ENCODE data around the gene PAX7. TPM values are rescaled to one million over a fixed set of nuclear protein-coding genes. Genes with fewer than 3 reads are reported as not detected.

Gene PAX7
- total RNA-seq, 1 experiment from 2014 or later: 0.24 TPM

GRCh38 chr1:18599086-18599485 lies 31.6 kb upstream of the PAX7 start (continued):
- no peak for TF ChIP-seq HMGXB4 (CRISPR knock-in tag; IDR thresholded peaks at IDR 0.05)
- TF ChIP-seq GTF2I (CRISPR knock-in tag; conservative IDR thresholded peaks at IDR 0.05): no peak
- TF ChIP-seq FOXP4 (CRISPR knock-in tag; IDR thresholded peaks at IDR 0.05): no peak

- Mint-ChIP-seq H3K4me1 (peaks cover 21% of the 10 kb centered on the region), H3K27me3 (ENCODE audit: low read depth) (peaks cover 13% of the 10 kb centered on the region), H3K36me3 (no peaks in the 10 kb centered on the region), H3K4me3 (no peak overlapping the region), H3K9me3 (peaks cover 6% of the 10 kb centered on the region; the same call in 1 of the 2 replicates), H3K27ac (no peak overlapping the region)
- DNase-seq (ENCODE audit: low spot score) (no peak), ATAC-seq (0 out of 2 replicates have a peak, but pooled peaks have one; percentile 11)
- no peak for TF ChIP-seq OVOL2 (CRISPR knock-in tag; IDR thresholded peaks at IDR 0.05; ENCODE audit: borderline replicate concordance)
- no peak for TF ChIP-seq FOXK1 (CRISPR knock-in tag; IDR thresholded peaks at IDR 0.05)
- no peak for TF ChIP-seq TEAD4 (CRISPR knock-in tag; IDR thresholded peaks at IDR 0.05)
- no peak for TF ChIP-seq ZNF219 (CRISPR knock-in tag; IDR thresholded peaks at IDR 0.05; ENCODE audit: borderline replicate concordance)
- TF ChIP-seq ELF4 (CRISPR knock-in tag; IDR thresholded peaks at IDR 0.05; ENCODE audit: low read depth): no peak
- TF ChIP-seq RORB (CRISPR knock-in tag; IDR thresholded peaks at IDR 0.05): no peak
- peak; percentile 29; the same call in 1 of the 2 replicates for TF ChIP-seq ZNF512 (CRISPR knock-in tag; IDR thresholded peaks at IDR 0.05; ENCODE audit: borderline replicate concordance)
- TF ChIP-seq IRF2 (CRISPR knock-in tag; IDR thresholded peaks at IDR 0.05; ENCODE audit: borderline replicate concordance, low read depth): no peak
- no peak for TF ChIP-seq ZNF425 (CRISPR knock-in tag; conservative IDR thresholded peaks at IDR 0.05)
- POLR2A ChIA-PET: no interaction called here
- CTCF ChIA-PET: interaction anchor here (0.9 to 6.5 kb wide), 8 partner anchors 24 to 221 kb away, joined by 3 to 120 read pairs (median 8); no protein-coding TSS in a partner anchor
Measured at GRCh38 chr1:18599704-18600103, 30.9 kb upstream of the PAX7 start.

- no peak for DNase-seq (ENCODE audit: low spot score)
- CTCF ChIA-PET: interaction anchor here (1.1 to 1.8 kb wide), 6 partner anchors 12 to 368 kb away, joined by 3 to 5 read pairs (median 4); no protein-coding TSS in a partner anchor
- Mint-ChIP-seq H3K27ac (no peak overlapping the region), H3K4me3 (no peak overlapping the region), H3K4me1 (peaks cover 18% of the 10 kb centered on the region), H3K9me3 (peaks cover 6% of the 10 kb centered on the region; the same call in 1 of the 2 replicates), H3K36me3 (no peaks in the 10 kb centered on the region), H3K27me3 (ENCODE audit: low read depth) (peaks cover 11% of the 10 kb centered on the region)
- POLR2A ChIA-PET: no interaction called here
- ATAC-seq: no peak
- TF ChIP-seq ZNF121 (CRISPR knock-in tag; IDR thresholded peaks at IDR 0.05): 0 out of 2 replicates have a peak, but pooled peaks have one; percentile 18
- TF ChIP-seq HMGXB4 (CRISPR knock-in tag; IDR thresholded peaks at IDR 0.05): no peak
- TF ChIP-seq MAX (CRISPR knock-in tag; IDR thresholded peaks at IDR 0.05): no peak
Measured at GRCh38 chr1:18602533-18603211, 28.0 kb upstream of the PAX7 start.
